GM18507 (cell line): ENCODE results near the gene PDGFRB.

Experiments
- DNase-seq: peaks from one replicate; pipeline ENCODE4 v3.0.0; 2011; ENCODE audit warnings: low read depth; ENCODE audit not compliant: insufficient read length; ENCODE audit errors: extremely low spot score
- FAIRE-seq: peaks from 2 replicates; lab custom pipeline; 2011; peaks lifted over from hg19 to GRCh38; lab: Jason Lieb, UNC

The PDGFRB gene

DNA sequence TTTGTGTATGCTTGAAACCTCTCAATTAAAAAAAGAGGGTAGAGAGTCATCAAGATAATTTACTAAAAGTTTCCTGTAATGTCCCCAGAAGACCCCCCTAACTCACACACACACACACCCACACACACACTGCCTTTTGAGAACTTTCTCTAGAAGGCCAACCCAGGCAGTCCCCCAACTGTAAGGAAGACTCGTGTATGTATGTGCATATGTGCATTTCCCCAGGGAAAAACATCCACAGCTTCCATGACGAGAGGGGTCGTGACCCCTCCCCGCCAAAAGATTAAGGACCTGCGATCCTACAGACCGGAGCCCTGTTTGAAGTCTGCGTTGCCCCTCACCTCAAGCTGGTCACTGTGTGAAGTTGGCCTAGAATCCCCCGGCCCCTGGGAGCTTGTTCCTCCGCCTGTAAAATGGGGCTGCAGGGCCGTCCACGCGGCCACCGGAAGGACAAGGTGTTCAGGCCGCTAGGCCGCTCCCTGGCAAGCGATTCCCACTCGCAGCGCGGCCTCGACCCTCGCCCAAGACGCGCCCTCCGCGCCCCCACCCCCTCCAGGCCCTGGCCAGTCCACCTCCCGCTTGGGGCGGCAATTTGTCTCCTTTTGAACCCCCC, 10.5 kb upstream of the PDGFRB start:
- DNase-seq (no peak), FAIRE-seq (no peak)

- FAIRE-seq, result no peak
Measured at GRCh38 chr5:150164211-150164980, 8.8 kb upstream of the PDGFRB start.

DNA sequence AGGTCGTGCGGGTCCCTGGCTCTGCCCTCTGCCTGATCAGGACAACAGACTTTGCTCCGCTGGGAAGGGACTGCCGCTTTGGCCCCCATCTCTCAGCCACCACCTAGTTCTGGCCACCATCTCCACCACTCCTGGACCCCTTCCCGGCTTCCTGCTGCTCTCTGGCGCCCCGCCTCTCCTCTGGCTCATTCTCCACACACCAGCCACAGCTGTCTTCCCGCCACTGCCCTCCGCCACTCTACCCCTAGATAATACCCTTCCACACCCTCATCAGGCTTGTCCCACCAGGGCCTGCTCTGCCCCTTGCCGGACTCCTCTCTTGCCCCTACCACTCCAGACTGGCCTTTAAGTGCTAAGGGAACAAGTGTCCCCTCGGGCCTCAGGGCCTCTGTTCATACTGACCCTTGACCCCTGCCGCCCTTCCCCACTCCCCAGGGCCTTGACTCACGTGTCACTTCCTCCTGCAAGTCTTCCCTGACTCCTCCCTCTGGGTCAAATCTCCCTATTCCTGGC, 8.0 kb upstream of the PDGFRB start:
- DNase-seq (no peak), FAIRE-seq (no peak)

More at GRCh38 chr5:150164211-150164980, 8.8 kb upstream of the PDGFRB start:
- no peak for DNase-seq

- FAIRE-seq, result no peak
- no peak for DNase-seq
Measured at GRCh38 chr5:150163035-150163434, 7.4 kb upstream of the PDGFRB start.

GRCh38 chr5:150162142-150162513, 6.5 kb upstream of the PDGFRB start:
- FAIRE-seq, result no peak
- DNase-seq, result no peak

GRCh38 chr5:150161242-150162141, 5.8 kb upstream of the PDGFRB start:
- FAIRE-seq (peak; percentile 74), DNase-seq (peak; percentile 70)

DNA sequence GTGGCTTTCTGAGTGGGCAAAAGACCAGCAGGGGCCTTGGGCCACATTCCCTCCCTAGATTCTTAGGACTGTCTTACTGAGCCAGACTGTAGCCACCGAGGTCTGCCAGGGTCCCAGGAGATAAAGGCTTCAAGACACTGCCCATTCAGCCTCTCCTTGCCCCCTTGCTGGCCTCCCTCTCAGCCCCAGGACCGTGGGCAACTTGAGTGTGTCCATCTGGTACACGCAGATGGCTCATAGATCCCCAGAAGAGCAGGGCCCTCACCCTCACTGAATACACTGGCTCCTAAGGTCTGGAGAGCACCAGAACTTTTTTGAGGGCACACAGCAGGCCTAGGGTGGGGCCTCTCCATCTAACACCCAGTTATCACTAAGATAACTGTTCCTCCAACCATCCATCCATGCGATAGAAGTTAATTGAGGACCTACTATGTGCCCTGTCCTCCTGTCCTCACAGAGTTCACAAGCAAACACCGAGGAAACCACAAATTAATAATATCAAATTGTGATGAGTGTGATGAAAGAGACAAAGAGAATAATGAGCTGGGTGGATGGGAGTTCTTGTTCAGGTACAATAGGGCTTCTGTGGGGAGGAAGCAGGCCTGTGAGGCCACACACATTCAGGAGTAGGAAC, 4.9 kb upstream of the PDGFRB start:
- no peak for FAIRE-seq
- DNase-seq, result no peak

- no peak for FAIRE-seq
- DNase-seq, result no peak
Measured at GRCh38 chr5:150159741-150160179, 4.1 kb upstream of the PDGFRB start.

GRCh38 chr5:150159031-150159430, 3.4 kb upstream of the PDGFRB start:
- no peak for DNase-seq
- no peak for FAIRE-seq

DNA sequence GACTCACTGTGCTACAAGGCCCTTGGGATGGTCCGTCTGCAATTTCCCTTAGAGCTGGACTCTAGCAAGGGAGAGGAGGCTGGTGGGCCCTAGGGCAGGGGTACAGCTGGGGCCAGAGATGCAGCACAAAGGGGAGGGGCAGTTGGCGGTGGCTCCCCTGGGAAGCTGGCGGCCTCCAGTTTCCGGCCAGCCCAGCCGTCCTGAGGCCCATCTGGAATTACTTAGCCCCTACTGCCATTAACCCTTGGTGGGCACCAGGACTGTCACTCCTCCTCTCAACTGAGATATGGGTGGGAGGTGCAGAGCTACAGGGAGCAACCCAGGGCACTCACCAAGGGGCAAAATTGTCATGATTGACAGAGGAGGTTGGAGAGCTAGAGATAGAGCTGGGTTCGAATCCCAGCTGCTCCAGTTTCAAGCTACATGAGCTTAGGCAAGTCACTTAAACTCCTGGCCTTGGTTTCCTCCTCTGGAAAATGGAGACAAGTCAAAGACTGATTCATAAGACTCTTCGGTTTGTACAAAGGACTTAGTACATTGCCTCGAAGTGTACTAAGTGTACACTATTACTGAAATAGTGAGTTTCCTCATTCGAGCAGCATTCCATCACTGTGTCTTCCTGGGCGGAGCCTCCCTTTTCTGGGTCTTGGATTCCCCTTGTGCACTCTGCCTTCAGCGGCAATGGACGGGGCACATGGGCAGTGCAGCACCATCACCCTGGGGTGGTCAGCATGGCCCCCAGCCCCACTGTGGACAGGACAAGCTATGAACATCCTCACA, 2.7 kb upstream of the PDGFRB start:
- DNase-seq, result no peak
- no peak for FAIRE-seq

- no peak for FAIRE-seq
- no peak for DNase-seq
Measured at GRCh38 chr5:150157168-150157567, 1.5 kb upstream of the PDGFRB start.

DNA sequence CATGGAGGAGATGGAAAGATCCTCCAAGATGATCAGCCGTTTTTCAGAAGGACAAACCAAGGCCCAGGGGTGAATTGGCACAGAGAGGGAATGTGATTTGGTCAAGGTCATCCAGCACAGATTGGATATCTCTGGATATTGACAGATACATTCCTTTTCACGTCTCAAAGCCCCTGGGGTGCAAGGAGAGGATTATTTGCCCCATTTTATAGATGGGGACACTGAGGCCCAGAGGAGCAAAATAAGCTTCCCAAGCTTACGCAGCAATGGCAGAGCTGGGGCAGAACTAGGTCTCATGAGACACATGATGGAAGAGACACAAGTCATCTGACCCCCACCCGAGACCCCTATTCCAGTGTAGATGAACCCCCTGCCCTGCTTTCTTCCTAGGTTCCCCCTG, 895 bp upstream of the PDGFRB start:
- FAIRE-seq (no peak), DNase-seq (no peak)

DNA sequence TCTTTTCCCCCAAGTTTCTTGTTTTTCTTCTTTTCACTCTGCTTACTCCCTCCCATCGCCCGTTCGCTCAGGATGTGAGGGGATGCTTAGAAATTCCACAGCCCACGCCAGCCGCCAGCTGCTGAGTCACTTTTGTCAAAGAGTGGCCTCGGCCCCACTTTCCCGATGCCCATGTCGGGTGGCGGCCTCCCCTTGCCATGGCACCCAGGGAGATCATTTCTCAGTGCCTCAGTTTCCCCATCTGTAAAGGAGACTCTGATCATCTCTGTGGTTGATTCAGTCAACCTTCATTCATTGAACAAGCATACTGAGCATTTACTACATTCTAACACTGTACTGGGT, 353 bp upstream of the PDGFRB start:
- FAIRE-seq (no peak), DNase-seq (no peak)

DNA sequence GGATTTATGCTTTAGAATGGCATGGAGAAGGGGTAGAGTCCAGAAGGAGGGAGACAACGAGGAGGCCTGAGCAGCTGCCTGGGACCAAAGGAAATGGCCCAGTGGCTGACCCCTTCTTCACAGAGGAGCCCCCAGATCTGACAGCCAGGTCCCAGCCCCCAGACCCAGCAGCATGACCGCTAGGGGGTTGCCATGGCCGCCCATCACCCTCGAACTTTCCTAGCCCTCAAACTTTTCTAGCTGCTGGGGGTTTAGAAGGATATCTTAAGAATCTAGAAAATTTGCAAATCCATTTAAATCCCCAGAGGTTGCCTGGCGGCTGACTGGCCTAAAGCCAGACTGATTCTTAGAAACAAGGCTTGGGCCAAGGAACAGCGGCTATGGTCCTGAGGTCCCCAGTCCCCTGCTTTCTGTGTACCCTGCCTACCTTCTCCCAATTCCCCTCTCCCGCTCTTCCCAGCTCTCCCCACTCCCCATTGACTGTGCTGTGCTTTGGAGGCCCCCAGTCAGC, 972 bp downstream of the PDGFRB start:
- no peak for DNase-seq
- no peak for FAIRE-seq

DNA sequence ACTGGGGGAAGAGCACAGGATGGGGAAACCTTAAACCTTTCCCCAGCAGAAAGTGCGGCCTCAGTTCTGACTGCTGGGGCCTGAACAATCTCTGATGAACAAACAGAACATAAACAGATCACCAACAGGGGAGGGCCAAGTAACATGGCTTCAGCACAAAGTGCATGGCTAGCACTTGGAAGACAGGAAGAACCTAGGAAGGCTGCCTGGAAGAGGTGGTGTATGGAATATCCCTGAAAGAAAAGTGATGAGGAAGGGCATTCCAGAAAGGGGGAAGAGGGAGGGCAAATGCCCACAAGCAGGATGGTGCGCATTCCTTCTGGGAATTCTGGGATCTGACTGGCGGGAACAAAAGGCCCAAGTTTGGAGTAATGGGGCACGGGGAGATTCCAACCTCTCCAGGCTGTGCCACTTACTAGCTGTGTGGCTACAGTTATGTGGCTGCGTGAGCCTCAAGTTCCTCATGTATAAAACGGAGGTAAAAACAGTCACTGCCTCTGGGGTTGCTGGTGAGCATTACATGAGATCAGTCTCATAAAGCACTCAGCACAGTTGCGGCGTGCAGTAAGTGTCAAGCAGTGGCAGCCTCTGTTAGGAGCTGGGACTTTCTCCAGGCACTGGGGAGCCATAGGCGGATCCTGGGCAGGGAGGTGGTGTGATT, 1.6 kb downstream of the PDGFRB start:
- DNase-seq, result no peak
- FAIRE-seq, result no peak

GRCh38 chr5:150153483-150153882, 2.2 kb downstream of the PDGFRB start:
- FAIRE-seq (no peak), DNase-seq (no peak)

GRCh38 chr5:150152636-150153462, 2.8 kb downstream of the PDGFRB start:
- DNase-seq (no peak), FAIRE-seq (no peak)

DNA sequence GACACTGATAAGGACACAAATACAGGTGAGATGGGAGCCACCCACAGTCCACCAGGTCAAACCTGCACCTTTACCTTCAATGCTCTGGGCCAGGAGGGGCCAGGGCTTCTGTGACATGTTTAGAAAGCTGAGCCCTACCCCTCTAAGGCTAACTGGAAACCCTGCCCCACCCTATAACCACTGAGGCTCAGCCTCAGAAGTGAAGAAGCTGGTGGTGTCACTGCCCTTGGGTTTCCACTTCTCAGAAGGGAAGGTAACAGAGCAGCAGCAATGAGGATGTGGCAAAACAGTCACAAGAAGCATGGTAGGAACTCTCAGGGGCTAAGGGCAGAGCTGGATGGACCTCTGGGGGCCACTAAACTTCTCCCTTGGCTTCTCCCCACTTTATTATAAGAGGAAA, 6.0 kb downstream of the PDGFRB start:
- DNase-seq, result no peak
- FAIRE-seq, result no peak
